Testis (tissue), 2 donors: ENCODE data around the gene CDH7.

Experiments used
- CTCF ChIP-seq, 3 experiments: fragments of 450-650 bp in 2 of 3; fragments of 200-600 bp in 1 of 3; sonication (generic) in 1 of 3; IDR thresholded peaks; one replicate each; pipeline ENCODE4 v1.5.1; 2016 to 2019; ENCODE audit warnings: antibody characterized with exemption in 3 of 3, mild to moderate bottlenecking in 2 of 3, moderate library complexity in 1 of 3
- POLR2A ChIP-seq: fragments of 450-650 bp; IDR thresholded peaks from one replicate; pipeline ENCODE4 v1.6.1; 2017; ENCODE audit warnings: antibody characterized with exemption, mild to moderate bottlenecking, moderate library complexity

DNA sequence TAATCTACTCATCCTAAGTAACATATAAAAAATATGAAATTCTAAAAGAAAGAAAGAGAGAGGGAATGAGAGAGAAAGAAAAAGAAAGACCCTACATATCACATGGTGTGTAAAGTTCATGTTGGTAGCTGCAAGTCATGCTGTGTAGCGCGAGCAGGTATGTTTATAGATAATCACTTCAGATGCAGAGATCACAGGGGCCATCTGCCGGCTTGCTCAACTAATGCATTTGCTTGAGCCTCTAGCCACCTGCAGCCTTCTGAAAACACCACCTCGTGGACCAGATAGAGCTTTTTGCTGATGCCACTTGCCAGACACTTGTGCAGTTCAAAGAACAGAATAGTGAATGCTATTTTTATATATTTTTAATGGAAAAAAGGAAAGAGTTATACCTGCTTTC lies 37.6 kb downstream of the CDH7 start:
- TF ChIP-seq CTCF (IDR thresholded peaks at IDR 0.05) (no peak), POLR2A (no peak)
